ENCODE data around the gene FGFBP2.

DNA sequence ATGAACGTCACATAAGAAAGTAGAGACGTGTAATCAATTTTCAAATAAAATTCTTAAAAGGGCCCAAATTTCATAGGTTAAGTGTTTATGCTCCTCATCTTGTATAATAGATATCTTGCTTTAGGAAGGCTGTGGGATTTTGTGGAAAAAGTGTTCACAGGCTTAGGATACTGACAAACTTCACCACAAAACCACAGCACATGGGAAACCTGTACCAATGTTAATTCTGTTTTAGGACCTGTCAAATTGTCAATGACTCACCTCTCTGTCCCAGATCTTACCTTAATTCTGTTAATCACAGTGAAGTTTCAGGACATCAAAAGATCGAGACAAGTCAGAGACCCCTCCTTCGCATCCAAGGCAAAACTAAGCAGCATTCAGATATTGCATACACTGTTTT, 48.7 kb downstream of the FGFBP2 start:
- TF ChIP-seq, protein P1, sequence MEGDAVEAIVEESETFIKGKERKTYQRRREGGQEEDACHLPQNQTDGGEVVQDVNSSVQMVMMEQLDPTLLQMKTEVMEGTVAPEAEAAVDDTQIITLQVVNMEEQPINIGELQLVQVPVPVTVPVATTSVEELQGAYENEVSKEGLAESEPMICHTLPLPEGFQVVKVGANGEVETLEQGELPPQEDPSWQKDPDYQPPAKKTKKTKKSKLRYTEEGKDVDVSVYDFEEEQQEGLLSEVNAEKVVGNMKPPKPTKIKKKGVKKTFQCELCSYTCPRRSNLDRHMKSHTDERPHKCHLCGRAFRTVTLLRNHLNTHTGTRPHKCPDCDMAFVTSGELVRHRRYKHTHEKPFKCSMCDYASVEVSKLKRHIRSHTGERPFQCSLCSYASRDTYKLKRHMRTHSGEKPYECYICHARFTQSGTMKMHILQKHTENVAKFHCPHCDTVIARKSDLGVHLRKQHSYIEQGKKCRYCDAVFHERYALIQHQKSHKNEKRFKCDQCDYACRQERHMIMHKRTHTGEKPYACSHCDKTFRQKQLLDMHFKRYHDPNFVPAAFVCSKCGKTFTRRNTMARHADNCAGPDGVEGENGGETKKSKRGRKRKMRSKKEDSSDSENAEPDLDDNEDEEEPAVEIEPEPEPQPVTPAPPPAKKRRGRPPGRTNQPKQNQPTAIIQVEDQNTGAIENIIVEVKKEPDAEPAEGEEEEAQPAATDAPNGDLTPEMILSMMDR (IDR thresholded peaks at IDR 0.05) = no peak
- TF ChIP-seq POLR2A (IDR thresholded peaks at IDR 0.05) = no peak
